Heart left ventricle (tissue), 13 donors: ENCODE measurements around the gene RPEL1.

Source experiments
- CTCF ChIP-seq, 12 donors: fragments of 200-600 bp; sonication (generic) in 4 of 12; IDR thresholded peaks; one replicate each; pipeline versions ENCODE4 v1.5.0 to v1.8.0; 2018 to 2022; ENCODE audit warnings: antibody characterized with exemption in 12 of 12, mild to moderate bottlenecking in 5 of 12
- POLR2A ChIP-seq, 2 donors: fragments of 450-650 bp; IDR thresholded peaks; one replicate each; pipeline ENCODE4 v1.6.1; 2017; ENCODE audit warnings: antibody characterized with exemption in 2 of 2, mild to moderate bottlenecking in 2 of 2, moderate library complexity in 2 of 2
- donor health status: ischemic (EF 13 %, LVEDD 7.1; RV severe dilation, severe dysfunction).
- donor health status: DM: no; HTN: yes; CAD: no.
- donor health status: DM: no; HTN: no; CAD: no.
- donor health status: ischemic (EF 25% LVEDD 6.9; RV normal size, moderate dysfunction).
- donor health status: ischemic (EF 25% LVEDD 5.7; RV mildly dilated, moderate dysfunction).
- donor health status: ischemic (EF 35%, LVEDD 5.7; RV mildly dilated, moderate dysfunction).
- donor health status: nonischemic (EF 11% LVEDD 7.7; RV severe dilation, severe dysfunction).
- donor health status: DM: yes; HTN: yes; CAD: no.
- donor health status: PGD.
- donor health status: ischemic (EF 29% LVEDD 5.4; RV normal size, mild dysfunction).
- donor health status: nonischemic (EF 23%, LVEDD 6.1; RV moderate dilation, normal function).

GRCh38 chr10:103197903-103198302 is 47.8 kb upstream of the RPEL1 start:
- no peak for TF ChIP-seq POLR2A (IDR thresholded peaks at IDR 0.05)
- no peak for TF ChIP-seq CTCF (IDR thresholded peaks at IDR 0.05)
